Limb (tissue), 2 donors: Measurements from ENCODE around the gene CARS2.
A peak's percentile ranks its signal among the peaks of the same experiment; 100 is the strongest.
"Not testable (repeated sequence)": the region's sequence is repeated elsewhere in the genome, so short reads cannot be mapped to it uniquely, and the experiment has no call there.

Experiments
- DNase-seq, 2 donors: peaks; one replicate each; pipeline ENCODE4 v3.0.0-alpha.2; 2016; ENCODE audit errors: extremely low spot score in 2 of 2

Gene CARS2

GRCh38 chr13:110638814-110639806 lies 66.8 kb downstream of the CARS2 start:
- no peak for DNase-seq

DNA sequence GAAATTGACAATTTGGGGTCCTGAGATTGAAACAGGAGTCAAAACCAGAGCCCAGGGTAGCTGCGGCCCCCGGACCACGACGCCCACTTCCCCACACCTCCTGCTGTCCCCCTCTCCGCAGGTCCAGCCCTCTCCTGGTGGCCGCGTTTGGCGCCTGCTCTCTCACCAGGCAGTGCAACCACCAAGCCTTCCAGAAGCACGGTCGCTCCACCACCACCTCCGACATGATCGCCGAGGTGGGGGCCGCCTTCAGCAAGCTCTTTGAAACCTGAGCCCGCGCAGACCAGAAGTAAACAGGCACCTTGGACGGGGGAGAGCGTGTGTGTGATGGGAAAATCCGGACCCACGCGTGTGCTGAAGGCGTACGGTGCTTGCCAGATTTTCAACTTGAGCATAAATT lies 67.7 kb downstream of the CARS2 start:
- DNase-seq = no peak

- no peak for DNase-seq
Measured at GRCh38 chr13:110637747-110638146, 68.2 kb downstream of the CARS2 start.

DNA sequence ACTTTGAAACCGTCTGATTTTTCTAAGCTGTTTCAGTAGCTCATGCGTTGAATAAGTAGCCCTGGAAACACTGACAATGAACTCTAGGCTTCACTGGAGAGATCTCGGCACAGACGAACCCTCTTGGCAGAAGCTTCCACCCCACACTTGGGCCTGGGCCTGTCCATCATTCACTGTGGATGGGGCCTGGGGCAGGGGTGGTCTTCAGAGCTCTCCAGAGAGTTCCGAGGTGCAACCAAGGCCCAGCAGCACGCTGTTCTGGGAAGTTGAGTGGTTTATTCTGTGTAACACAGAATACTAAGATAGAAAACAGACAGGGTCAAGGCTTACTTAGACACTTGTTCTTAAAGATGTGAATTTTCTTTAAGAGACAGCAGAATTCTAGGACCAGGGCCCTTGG lies 68.6 kb downstream of the CARS2 start:
- DNase-seq = no peak

GRCh38 chr13:110636701-110637201 lies 69.2 kb downstream of the CARS2 start:
- DNase-seq = no peak

DNA sequence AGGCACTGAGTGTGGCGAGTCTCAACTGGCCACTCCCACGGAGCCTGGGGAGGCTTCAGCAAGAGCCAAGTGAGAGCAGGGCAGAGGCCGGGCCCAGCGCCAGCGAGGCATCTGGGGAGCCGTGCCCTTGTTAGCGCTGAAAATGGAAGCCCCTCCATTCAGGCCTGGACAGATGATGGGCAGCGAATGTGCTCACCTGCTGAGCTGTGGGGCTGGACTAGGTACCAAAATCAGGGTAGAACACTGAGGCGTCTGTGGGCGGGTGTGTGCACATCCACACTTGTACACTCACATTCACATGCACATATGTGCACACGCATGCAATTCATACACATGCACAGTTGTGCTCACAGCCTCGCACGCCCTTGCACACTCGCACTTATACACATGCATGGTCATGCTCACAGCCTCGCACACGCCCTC lies 69.9 kb downstream of the CARS2 start:
- no peak for DNase-seq

GRCh38 chr13:110635405-110636002 lies 70.4 kb downstream of the CARS2 start:
- no peak for DNase-seq

DNA sequence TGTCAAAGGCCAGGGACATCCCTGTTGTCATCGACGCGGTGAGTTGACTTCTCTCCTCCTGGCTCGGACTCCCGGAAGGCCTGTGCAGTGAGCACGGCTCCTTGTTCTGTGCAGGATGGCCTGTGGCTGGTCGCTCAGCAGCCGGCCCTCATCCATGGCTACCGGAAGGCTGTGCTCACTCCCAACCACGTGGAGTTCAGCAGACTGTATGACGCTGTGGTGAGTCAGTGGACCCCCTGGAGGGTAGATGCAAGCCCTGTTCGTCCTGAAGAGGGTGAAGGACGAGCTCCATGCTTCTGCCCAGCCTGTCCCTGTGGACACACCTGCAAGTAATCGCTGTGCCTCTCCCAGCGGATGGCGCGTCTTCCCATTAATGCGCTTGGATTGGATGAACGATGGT lies 71.4 kb downstream of the CARS2 start:
- DNase-seq = no peak

GRCh38 chr13:110633776-110634175 lies 72.1 kb downstream of the CARS2 start:
- no peak for DNase-seq

DNA sequence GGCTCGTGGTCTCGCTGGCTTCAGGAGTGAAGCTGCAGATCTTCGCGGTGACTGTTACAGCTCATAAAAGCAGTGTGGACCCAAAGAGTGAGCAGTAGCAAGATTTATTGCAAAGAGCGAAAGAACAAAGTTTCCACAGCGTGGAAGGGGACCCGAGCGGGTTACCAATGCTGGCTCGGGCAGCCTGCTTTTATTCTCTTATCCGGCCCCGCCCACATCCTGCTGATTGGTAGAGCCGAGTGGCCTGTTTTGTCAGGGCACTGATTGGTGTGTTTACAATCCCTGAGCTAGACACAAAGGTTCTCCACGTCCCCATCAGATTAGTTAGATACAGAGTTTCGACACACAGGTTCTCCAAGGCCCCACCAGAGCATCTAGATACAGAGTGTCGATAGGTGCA lies 73.7 kb downstream of the CARS2 start:
- not testable (repeated sequence) for DNase-seq

DNA sequence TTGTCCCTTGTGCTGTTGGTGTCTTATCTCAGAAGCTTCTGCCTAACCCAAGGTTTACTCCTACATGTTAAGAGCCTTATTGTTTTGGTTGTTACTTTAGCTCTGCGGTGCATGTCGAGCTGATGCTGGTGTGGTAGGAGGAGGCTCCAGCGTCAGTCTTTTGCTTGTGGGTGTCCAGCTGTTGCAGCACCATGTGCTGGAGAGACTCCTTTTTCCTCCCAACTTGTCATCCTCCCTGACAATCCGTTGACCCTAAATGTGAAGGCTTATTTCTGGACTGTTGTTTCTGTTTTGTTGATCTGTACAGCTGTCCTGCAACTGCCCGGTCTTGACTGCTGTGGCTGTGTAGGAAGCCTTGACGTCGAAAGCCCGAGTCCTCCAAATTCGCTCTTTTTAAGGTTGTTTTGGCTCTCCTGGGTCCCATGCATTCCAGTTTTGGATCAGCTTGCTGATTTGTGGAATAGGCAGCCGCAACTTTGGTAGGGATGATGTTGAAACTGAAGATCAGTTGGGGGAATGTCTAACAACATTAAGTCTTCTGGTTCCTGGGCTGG lies 75.3 kb downstream of the CARS2 start:
- no peak for DNase-seq

DNA sequence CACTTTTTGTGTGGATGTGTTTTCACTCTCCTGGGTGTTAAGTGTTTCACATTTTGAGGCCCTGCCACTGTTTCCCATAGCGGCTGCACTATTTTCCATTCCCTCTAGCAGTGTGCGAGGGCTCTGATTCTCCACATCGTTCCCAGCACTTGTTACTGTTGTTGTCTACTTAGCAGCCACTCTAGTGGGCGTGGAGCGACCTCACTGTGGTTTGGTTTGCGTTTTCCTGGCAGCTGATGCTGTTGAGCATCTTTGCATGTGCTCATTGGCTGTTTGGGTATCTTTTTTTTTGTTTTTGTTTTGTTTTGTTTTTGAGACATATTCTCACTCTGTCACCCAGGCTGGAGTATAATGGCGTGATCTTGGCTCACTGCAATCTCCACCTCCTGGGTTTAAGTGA lies 76.2 kb downstream of the CARS2 start:
- DNase-seq = no peak

DNA sequence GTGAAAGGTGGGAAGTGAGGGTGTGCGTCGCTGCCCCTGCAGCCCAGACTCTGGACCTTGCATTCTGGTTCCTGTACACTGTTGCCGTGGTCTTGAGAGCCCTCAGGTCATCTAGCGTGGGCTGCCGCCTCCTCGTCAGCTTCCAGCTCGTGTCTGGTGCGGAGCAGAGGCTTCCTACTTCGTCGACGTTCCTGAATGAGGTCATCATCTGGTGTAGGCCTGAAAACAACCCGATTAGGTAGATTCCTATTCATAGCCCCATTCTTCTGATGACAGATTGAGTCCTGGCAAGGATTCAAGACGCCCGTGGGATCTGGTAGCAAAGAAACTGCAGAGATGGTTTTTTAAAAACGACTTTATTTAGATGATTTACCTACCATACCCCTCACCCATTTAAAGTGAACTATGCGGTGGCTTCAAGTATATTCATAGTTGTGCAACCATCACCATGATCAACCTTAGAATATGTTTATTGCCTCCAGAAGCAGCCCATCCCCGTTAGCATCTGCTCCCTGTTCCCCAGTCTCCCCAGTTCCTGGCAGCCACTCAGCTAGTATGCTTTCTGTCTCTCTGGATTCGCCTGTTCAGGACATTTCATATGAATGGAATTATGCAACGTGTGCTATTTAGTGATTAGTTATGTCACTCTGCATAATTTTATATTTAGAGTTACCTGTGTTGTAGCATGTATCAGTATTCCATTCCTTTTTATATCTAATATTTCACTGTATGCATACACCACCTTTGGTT lies 76.8 kb downstream of the CARS2 start:
- DNase-seq = no peak

GRCh38 chr13:110628477-110628793 lies 77.5 kb downstream of the CARS2 start:
- DNase-seq = no peak

DNA sequence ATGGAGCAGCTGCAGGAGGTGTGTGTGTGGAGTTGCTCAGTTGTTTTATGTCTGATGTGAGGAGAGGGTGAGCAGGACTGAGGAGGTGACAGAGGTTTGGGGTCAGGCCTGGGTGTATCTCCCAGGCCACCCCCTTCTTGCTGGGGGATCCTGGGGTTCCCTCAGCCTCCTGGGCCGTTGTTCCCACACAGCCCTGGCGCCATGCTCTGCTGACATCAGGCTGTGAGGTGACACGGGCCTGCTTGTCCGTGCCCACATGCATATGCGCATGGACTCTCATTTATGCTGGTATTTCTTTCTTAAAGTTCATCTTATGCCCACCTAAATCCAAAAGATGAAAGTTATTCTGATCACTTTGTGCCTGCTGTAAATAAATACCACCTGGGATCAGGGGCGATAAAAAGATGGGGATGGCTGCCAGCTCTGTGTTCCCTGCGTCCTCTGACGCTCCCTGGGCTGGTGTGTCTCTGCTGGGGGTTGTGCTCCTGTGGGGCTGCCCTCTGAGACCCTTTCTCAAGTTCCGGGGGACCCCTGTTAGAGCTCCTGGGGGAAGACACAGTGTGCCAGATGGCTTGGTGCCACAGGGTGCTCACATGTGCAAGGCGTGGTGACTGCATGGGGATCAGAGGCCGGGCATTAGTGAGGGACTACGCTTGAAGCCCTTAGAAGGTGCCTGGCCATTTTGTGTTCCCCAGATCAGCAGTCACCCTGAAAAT lies 78.0 kb downstream of the CARS2 start:
- no peak for DNase-seq

DNA sequence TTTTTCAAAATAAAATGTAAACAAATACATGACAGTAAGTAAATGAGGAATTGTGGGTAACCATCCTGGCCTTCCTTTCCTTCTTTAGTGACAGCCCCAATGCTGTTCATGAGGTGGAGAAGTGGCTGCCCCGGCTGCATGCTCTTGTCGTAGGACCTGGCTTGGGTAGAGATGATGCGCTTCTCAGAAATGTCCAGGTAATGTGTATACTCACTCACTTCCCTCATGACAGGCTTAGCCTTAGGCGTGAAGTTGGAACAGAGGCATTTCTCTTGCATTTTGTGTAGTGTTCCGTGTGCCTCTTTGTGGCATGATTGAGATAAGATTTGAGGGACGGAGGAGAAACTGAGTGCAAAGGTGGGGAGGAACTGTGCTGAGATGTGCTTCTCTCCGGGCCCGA lies 78.6 kb downstream of the CARS2 start:
- no peak for DNase-seq

DNA sequence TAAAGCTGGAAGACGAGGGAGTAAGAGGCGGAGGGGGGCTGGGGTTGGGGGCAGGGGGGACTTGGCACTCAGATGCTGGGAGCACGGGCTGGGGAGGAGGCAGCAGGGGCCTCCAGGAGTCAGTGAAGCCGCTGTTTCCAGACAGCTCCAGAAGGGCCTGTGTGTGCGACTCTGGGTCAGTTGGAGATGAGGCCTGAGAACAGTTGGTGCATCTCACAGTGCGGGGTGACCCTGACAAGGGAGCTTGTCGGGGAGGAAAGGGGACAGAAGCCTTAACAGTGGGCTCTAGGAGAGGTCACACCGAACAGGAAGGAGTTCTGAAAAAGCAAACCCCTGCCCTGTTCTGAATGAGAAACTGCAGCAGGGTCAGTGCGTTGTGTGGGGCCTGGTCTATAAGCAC lies 79.4 kb downstream of the CARS2 start:
- no peak for DNase-seq

GRCh38 chr13:110625771-110626321 lies 80.1 kb downstream of the CARS2 start:
- no peak for DNase-seq

GRCh38 chr13:110624766-110625756 lies 80.9 kb downstream of the CARS2 start:
- DNase-seq = peak in 1 of 2 donors; percentile 41

- no peak for DNase-seq
Measured at GRCh38 chr13:110620596-110620995, 85.3 kb downstream of the CARS2 start.
